Neural progenitor cell (in vitro differentiated cells): ENCODE results near the gene LSM11. TPM values are rescaled to one million over a fixed set of nuclear protein-coding genes. Genes with fewer than 3 reads are reported as not detected.
"Not testable (repeated sequence)": the region's sequence is repeated elsewhere in the genome, so short reads cannot be mapped to it uniquely, and the experiment has no call there.

Experiments
- DNase-seq: peaks from one replicate; pipeline ENCODE4 v3.0.0-alpha.2; 2016; ENCODE audit warnings: low spot score
- H2AFZ ChIP-seq: fragments of 200-600 bp; sonication (generic); replicated peaks from 2 replicates; pipeline ENCODE4 v1.6.1; 2016; ENCODE audit warnings: antibody characterized with exemption
- H3F3A ChIP-seq: fragments of 200-600 bp; sonication (generic); 2 replicates; pipeline ENCODE4 v1.6.1; 2016; ENCODE audit warnings: antibody characterized with exemption, low read depth
- H3K27ac ChIP-seq: fragments of 200-600 bp; sonication (generic); 2 replicates; pipeline ENCODE4 v1.5.1; 2016; ENCODE audit warnings: mild to moderate bottlenecking
- H3K27me3 ChIP-seq: fragments of 200-600 bp; sonication (generic); 2 replicates; pipeline ENCODE4 v1.6.1; 2016; ENCODE audit warnings: mild to moderate bottlenecking, moderate library complexity
- H3K36me3 ChIP-seq: fragments of 200-600 bp; sonication (generic); 2 replicates; pipeline ENCODE4 v1.5.1; 2016
- H3K4me1 ChIP-seq: fragments of 200-600 bp; sonication (generic); 2 replicates; pipeline ENCODE4 v1.6.1; 2016; ENCODE audit warnings: mixed run types
- H3K4me2 ChIP-seq: fragments of 200-600 bp; sonication (generic); 2 replicates; pipeline ENCODE4 v1.6.1; 2016
- H3K4me3 ChIP-seq: fragments of 200-600 bp; sonication (generic); 2 replicates; pipeline ENCODE4 v1.5.1; 2016
- H3K79me2 ChIP-seq: fragments of 200-600 bp; sonication (generic); 2 replicates; pipeline ENCODE4 v1.6.1; 2016; ENCODE audit warnings: low read depth
- H3K9ac ChIP-seq: fragments of 200-600 bp; sonication (generic); 2 replicates; pipeline ENCODE4 v1.6.1; 2016
- H3K9me3 ChIP-seq: fragments of 200-600 bp; sonication (generic); 2 replicates; pipeline ENCODE4 v1.5.1; 2016; ENCODE audit warnings: low read depth
- H4K20me1 ChIP-seq: fragments of 200-600 bp; sonication (generic); 2 replicates; pipeline ENCODE4 v1.6.1; 2016; ENCODE audit warnings: low read depth
- H3K27ac Mint-ChIP-seq: 3 replicates; pipeline ENCODE4 v1.8.0; 2021; ENCODE audit warnings: mixed read lengths
- H3K27me3 Mint-ChIP-seq: 2 replicates; pipeline ENCODE4 v1.8.0; 2022; ENCODE audit warnings: low read depth, mild to moderate bottlenecking, inconsistent platforms, moderate library complexity, mixed read lengths; ENCODE audit not compliant: insufficient read depth
- H3K36me3 Mint-ChIP-seq: 3 replicates; pipeline ENCODE4 v1.8.0; 2021; ENCODE audit warnings: mixed read lengths
- H3K4me1 Mint-ChIP-seq: 3 replicates; pipeline ENCODE4 v1.8.0; 2021; ENCODE audit warnings: mixed read lengths
- H3K4me3 Mint-ChIP-seq: 3 replicates; pipeline ENCODE4 v1.8.0; 2021; ENCODE audit warnings: mild to moderate bottlenecking, moderate library complexity, mixed read lengths
- H3K9me3 Mint-ChIP-seq: 3 replicates; pipeline ENCODE4 v1.8.0; 2020; ENCODE audit warnings: mixed read lengths
- CTCF ChIP-seq: fragments of 200-600 bp; sonication (generic); IDR thresholded peaks from 2 replicates; pipeline ENCODE4 v1.5.1; 2017; ENCODE audit warnings: antibody characterized with exemption, mild to moderate bottlenecking
- EZH2 ChIP-seq: fragments of 200-600 bp; sonication (generic); IDR thresholded peaks from 2 replicates; pipeline ENCODE4 v1.6.1; 2017; ENCODE audit warnings: antibody characterized with exemption, mild to moderate bottlenecking, moderate library complexity
- EZH2phosphoT487 ChIP-seq: fragments of 200-600 bp; sonication (generic); IDR thresholded peaks from 2 replicates; pipeline ENCODE4 v1.6.1; 2017; ENCODE audit warnings: antibody characterized with exemption
- total RNA-seq: library from RNA; depleted of rRNA; stranded (reverse); fragments of >200 nt; gene quantifications from 2 replicates; pipeline ENCODE4 v1.2.3, GENCODE V29; 2015; ENCODE audit warnings: low replicate concordance

Gene LSM11
- 10.7 and 13.6 TPM in 2 replicates for total RNA-seq

GRCh38 chr5:157743163-157744050 lies at the start of gene LSM11:
Gene LSM11, plus strand, starts transcription at chr5:157743712. Its CDS starts 39 bp downstream, at chr5:157743751.
- TF ChIP-seq CTCF = peak; percentile 100
- TF ChIP-seq EZH2phosphoT487 = no peak
- H3K27me3 ChIP-seq = peaks cover 15% of the 10 kb centered on the region
- H3K9me3 Mint-ChIP-seq = no peaks in the 10 kb centered on the region
- no peaks in the 10 kb centered on the region for H3K36me3 ChIP-seq
- H3K4me1 ChIP-seq = peaks cover 5% of the 10 kb centered on the region
- no peaks in the 10 kb centered on the region for H3K27me3 Mint-ChIP-seq
- H3K9ac ChIP-seq = peak within 1 kb of the TSS; percentile 68
- peak within 1 kb of the TSS; percentile 98 for H3K4me3 Mint-ChIP-seq
- H3K79me2 ChIP-seq = no peaks in the 10 kb centered on the region
- peak within 1 kb of the TSS; percentile 99 for H2AFZ ChIP-seq
- H3F3A ChIP-seq = no peaks in the 10 kb centered on the region
- no peaks in the 10 kb centered on the region for H4K20me1 ChIP-seq
- DNase-seq = peak; percentile 94
- H3K4me2 ChIP-seq = peak within 1 kb of the TSS; percentile 92
- H3K9me3 ChIP-seq = no peaks in the 10 kb centered on the region
- H3K36me3 Mint-ChIP-seq = peaks cover 4% of the 10 kb centered on the region
- peaks cover 33% of the 10 kb centered on the region for H3K4me1 Mint-ChIP-seq
- peak within 1 kb of the TSS; percentile 70 for H3K27ac Mint-ChIP-seq
- peak within 1 kb of the TSS; percentile 98 for H3K4me3 ChIP-seq
- H3K27ac ChIP-seq = no peak within 1 kb of the TSS

- not testable (repeated sequence) for H3K36me3 Mint-ChIP-seq, H3K27me3 ChIP-seq, H3K27ac Mint-ChIP-seq, H4K20me1 ChIP-seq, H3K36me3 ChIP-seq, H2AFZ ChIP-seq, H3K27me3 Mint-ChIP-seq, H3K4me2 ChIP-seq, DNase-seq, H3K4me3 ChIP-seq, H3K4me1 ChIP-seq, H3K9me3 ChIP-seq, H3K9ac ChIP-seq, H3K27ac ChIP-seq, H3K4me1 Mint-ChIP-seq, H3K4me3 Mint-ChIP-seq, H3K79me2 ChIP-seq, H3F3A ChIP-seq
- H3K9me3 Mint-ChIP-seq = peaks cover 39% of the 10 kb centered on the region
These were observed 49.7 kb upstream of the LSM11 start for GRCh38 chr5:157693816-157694215.

- H3K9ac ChIP-seq, DNase-seq, H3K36me3 ChIP-seq, H3K36me3 Mint-ChIP-seq, H3K27me3 ChIP-seq, H3K79me2 ChIP-seq, H3K27ac Mint-ChIP-seq, H3K4me2 ChIP-seq, H4K20me1 ChIP-seq, H3K4me1 ChIP-seq, H3K27ac ChIP-seq, H3K27me3 Mint-ChIP-seq, H2AFZ ChIP-seq, H3K4me1 Mint-ChIP-seq, H3K4me3 Mint-ChIP-seq, H3F3A ChIP-seq, H3K4me3 ChIP-seq: not testable (repeated sequence)
- peaks cover 41% of the 10 kb centered on the region for H3K9me3 Mint-ChIP-seq
- H3K9me3 ChIP-seq = peaks cover 11% of the 10 kb centered on the region
These were observed 47.4 kb upstream of the LSM11 start for GRCh38 chr5:157696154-157696553.

GRCh38 chr5:157698674-157699073 lies 44.8 kb upstream of the LSM11 start:
- not testable (repeated sequence) for DNase-seq, H3K4me3 Mint-ChIP-seq, H3K4me1 ChIP-seq, H3K36me3 Mint-ChIP-seq, H3K4me2 ChIP-seq, H4K20me1 ChIP-seq, H2AFZ ChIP-seq, H3K36me3 ChIP-seq, H3K4me1 Mint-ChIP-seq, H3K27ac Mint-ChIP-seq, H3K79me2 ChIP-seq, H3K9ac ChIP-seq, H3K27me3 Mint-ChIP-seq, H3K27ac ChIP-seq, H3F3A ChIP-seq, H3K27me3 ChIP-seq, H3K4me3 ChIP-seq
- H3K9me3 ChIP-seq = peaks cover 11% of the 10 kb centered on the region
- peaks cover 35% of the 10 kb centered on the region for H3K9me3 Mint-ChIP-seq

GRCh38 chr5:157703736-157704135 lies 39.8 kb upstream of the LSM11 start:
- Histone ChIP-seq H3K4me1 (no peaks in the 10 kb centered on the region), H3K9me3 (peaks cover 3% of the 10 kb centered on the region), H3F3A (no peaks in the 10 kb centered on the region), H3K27ac (no peak overlapping the region), H3K9ac (no peak overlapping the region), H3K79me2 (no peaks in the 10 kb centered on the region), H4K20me1 (no peaks in the 10 kb centered on the region), H3K4me2 (no peak overlapping the region), H3K27me3 (no peaks in the 10 kb centered on the region), H3K4me3 (no peak overlapping the region), H3K36me3 (no peaks in the 10 kb centered on the region), H2AFZ (peak overlapping the region; percentile 44)
- H3K4me1 Mint-ChIP-seq = no peaks in the 10 kb centered on the region
- H3K9me3 Mint-ChIP-seq = peaks cover 12% of the 10 kb centered on the region
- TF ChIP-seq CTCF (no peak), EZH2 (no peak), EZH2phosphoT487 (no peak)
- no peaks in the 10 kb centered on the region for H3K27me3 Mint-ChIP-seq
- H3K4me3 Mint-ChIP-seq = no peak overlapping the region
- H3K36me3 Mint-ChIP-seq = no peaks in the 10 kb centered on the region
- no peak overlapping the region for H3K27ac Mint-ChIP-seq
- DNase-seq = no peak
